Mesothelial cell of epicardium (in vitro differentiated cells): ENCODE data around the gene SF3A1. TPM values are rescaled to one million over a fixed set of nuclear protein-coding genes. Genes with fewer than 3 reads are reported as not detected.
A peak's percentile ranks its signal among the peaks of the same experiment; 100 is the strongest.
"Not testable (repeated sequence)": the region's sequence is repeated elsewhere in the genome, so short reads cannot be mapped to it uniquely, and the experiment has no call there.

Experiments
- DNase-seq, 2 experiments: peaks; one replicate each; pipeline ENCODE4 v3.0.0; 2021; ENCODE audit warnings: low spot score in 2 of 2; ENCODE audit not compliant: unreplicated experiment in 2 of 2
- H3K27ac Mint-ChIP-seq: 2 replicates; pipeline ENCODE4 v1.8.0; 2021; ENCODE audit warnings: mixed read lengths
- H3K27me3 Mint-ChIP-seq: 2 replicates; pipeline ENCODE4 v1.8.0; 2021; ENCODE audit warnings: low read depth, mixed read lengths
- H3K36me3 Mint-ChIP-seq: 2 replicates; pipeline ENCODE4 v1.8.0; 2021; ENCODE audit warnings: mixed read lengths
- H3K4me1 Mint-ChIP-seq: 2 replicates; pipeline ENCODE4 v1.8.0; 2021; ENCODE audit warnings: mixed read lengths
- H3K4me3 Mint-ChIP-seq: 2 replicates; pipeline ENCODE4 v1.8.0; 2021; ENCODE audit warnings: mild to moderate bottlenecking, moderate library complexity, mixed read lengths
- H3K9me3 Mint-ChIP-seq: 2 replicates; pipeline ENCODE4 v1.8.0; 2021; ENCODE audit warnings: mixed read lengths
- total RNA-seq: library from RNA; stranded (reverse); gene quantifications from 3 replicates; pipeline ENCODE4 v1.2.1, GENCODE V29; 2021
- TF ChIP-seq, protein P1 (sequence below): fragments of 200-600 bp; sonication (generic); IDR thresholded peaks from one replicate; pipeline ENCODE4 v1.5.0; 2021; ENCODE audit warnings: antibody characterized with exemption; ENCODE audit not compliant: unreplicated experiment

Gene SF3A1, protein sequence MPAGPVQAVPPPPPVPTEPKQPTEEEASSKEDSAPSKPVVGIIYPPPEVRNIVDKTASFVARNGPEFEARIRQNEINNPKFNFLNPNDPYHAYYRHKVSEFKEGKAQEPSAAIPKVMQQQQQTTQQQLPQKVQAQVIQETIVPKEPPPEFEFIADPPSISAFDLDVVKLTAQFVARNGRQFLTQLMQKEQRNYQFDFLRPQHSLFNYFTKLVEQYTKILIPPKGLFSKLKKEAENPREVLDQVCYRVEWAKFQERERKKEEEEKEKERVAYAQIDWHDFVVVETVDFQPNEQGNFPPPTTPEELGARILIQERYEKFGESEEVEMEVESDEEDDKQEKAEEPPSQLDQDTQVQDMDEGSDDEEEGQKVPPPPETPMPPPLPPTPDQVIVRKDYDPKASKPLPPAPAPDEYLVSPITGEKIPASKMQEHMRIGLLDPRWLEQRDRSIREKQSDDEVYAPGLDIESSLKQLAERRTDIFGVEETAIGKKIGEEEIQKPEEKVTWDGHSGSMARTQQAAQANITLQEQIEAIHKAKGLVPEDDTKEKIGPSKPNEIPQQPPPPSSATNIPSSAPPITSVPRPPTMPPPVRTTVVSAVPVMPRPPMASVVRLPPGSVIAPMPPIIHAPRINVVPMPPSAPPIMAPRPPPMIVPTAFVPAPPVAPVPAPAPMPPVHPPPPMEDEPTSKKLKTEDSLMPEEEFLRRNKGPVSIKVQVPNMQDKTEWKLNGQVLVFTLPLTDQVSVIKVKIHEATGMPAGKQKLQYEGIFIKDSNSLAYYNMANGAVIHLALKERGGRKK
- total RNA-seq, result 142 to 154 TPM (median 151 TPM) in 3 replicates

DNA sequence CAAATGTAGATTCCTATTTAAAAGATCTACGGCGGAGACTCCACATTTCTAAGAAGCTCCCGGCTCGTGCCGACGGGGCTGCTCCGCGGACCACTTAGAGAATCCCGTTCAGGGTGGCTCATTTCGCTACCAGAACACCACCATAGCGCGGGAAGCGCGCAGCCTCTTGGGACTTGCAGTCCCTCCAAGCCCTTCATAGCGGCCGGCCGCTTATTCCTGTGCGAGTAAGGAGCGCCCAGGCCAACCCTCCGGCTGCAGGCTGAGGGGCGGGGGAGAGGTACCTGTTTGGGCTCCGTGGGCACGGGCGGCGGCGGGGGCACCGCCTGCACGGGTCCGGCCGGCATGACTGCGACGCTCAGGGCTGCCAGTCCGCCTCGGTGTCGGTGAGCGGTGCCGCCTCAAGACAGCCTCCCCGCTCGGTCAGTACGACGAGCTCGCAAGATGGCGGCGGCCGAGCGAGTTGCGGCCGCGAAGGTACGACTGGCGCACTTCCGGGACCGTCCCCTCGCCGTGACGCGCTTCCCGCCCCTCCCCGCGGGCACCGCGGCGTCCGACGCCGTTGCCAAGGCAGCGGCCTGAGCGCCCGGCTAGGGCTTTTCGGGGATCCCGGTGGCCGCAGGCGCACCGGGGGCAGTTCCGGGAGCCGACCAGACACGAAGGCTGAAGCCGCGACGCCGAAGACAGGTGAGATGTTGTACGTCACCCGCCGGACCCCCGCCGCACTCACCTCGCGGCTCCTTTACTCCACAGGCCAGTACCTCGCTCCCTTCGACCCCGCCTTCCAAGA, at the start of gene SF3A1, which contains the start of gene CCDC157:
Gene SF3A1, minus strand, starts transcription at position 446 of the 787 bp plus-strand sequence. Its CDS starts 102 bp downstream, at position 344.
Gene CCDC157, plus strand, starts transcription at position 559 of the 787 bp plus-strand sequence. CDS start 8,994 bp downstream, outside the sequence.
- H3K4me1 Mint-ChIP-seq, result peaks cover 23% of the 10 kb centered on the region
- DNase-seq, result peak; percentile 82 to 89
- TF ChIP-seq, protein P1, sequence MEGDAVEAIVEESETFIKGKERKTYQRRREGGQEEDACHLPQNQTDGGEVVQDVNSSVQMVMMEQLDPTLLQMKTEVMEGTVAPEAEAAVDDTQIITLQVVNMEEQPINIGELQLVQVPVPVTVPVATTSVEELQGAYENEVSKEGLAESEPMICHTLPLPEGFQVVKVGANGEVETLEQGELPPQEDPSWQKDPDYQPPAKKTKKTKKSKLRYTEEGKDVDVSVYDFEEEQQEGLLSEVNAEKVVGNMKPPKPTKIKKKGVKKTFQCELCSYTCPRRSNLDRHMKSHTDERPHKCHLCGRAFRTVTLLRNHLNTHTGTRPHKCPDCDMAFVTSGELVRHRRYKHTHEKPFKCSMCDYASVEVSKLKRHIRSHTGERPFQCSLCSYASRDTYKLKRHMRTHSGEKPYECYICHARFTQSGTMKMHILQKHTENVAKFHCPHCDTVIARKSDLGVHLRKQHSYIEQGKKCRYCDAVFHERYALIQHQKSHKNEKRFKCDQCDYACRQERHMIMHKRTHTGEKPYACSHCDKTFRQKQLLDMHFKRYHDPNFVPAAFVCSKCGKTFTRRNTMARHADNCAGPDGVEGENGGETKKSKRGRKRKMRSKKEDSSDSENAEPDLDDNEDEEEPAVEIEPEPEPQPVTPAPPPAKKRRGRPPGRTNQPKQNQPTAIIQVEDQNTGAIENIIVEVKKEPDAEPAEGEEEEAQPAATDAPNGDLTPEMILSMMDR, result no peak
- H3K36me3 Mint-ChIP-seq, result peaks cover 7% of the 10 kb centered on the region
- no peaks in the 10 kb centered on the region for H3K9me3 Mint-ChIP-seq
- peak within 1 kb of the TSS; percentile 94 for H3K4me3 Mint-ChIP-seq
- H3K27me3 Mint-ChIP-seq, result no peaks in the 10 kb centered on the region
- peak within 1 kb of the TSS; percentile 94 for H3K27ac Mint-ChIP-seq

DNA sequence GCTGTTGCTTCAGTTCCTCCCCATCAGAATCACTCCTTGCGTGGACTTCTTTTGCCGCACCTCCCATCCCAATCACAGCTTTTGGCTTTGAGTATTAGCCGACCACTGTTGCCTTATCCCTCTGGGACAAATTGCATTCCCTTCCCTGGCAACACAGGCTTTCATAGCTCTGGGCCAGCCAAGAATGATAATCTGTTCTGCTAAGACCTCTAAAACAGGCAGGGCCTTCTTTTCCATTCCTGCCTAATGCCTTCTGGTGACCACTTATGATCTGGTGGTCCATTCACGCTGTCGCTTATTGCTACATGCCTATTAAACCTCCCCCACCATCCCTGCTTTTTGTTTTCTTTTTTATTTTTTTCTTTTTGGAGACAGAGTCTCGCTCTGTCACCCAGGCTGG, 49.7 kb upstream of the SF3A1 start:
- Mint-ChIP-seq H3K27me3 (no peaks in the 10 kb centered on the region), H3K27ac (no peak overlapping the region), H3K4me3 (no peak overlapping the region), H3K9me3 (no peaks in the 10 kb centered on the region), H3K4me1 (peaks cover 8% of the 10 kb centered on the region), H3K36me3 (peaks cover 2% of the 10 kb centered on the region)
- TF ChIP-seq, protein P1, result no peak
- DNase-seq, result no peak

DNA sequence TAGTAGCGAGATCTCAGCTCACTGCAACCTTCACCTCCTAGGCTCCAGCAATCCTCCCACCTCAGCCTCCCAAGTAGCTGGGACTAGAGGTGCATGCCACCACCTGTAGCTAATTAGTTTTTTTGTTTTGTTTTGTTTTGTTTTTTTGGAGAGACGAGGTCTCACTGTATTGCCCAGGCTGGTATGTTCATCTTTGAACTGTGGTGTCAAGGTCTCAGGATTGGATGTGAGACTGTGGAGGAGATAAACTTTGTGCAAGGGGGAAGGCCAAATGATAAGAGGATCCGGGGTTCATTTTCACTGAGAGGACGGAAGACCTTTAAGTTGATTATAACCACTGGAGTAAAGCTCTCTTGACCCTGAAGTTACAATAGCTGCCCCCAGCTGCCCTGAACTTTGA, 49.0 kb upstream of the SF3A1 start:
- no peak for DNase-seq
- H3K27ac Mint-ChIP-seq, result no peak overlapping the region
- H3K4me1 Mint-ChIP-seq, result peaks cover 8% of the 10 kb centered on the region
- no peak overlapping the region for H3K4me3 Mint-ChIP-seq
- peaks cover 2% of the 10 kb centered on the region for H3K36me3 Mint-ChIP-seq
- H3K9me3 Mint-ChIP-seq, result no peaks in the 10 kb centered on the region
- TF ChIP-seq, protein P1, result no peak
- no peaks in the 10 kb centered on the region for H3K27me3 Mint-ChIP-seq

DNA sequence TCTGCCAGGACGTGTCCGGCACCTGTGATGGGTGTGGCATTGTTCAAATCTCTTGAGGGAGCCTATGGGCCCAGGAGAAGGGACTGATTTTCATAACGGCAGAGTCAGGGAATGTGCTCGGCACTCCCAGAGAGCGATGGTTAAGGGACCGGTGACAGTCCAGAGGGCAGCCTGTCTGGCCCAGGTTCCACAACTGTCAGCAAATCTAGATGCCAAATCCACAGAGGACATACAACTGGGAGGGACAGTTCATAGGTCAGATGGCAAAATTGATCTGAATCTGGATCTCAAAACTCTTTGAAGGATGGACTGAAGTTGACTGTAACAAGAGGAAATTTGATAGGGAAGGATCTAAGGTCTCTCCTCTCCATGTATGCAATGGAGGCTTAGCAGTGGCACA, 47.6 kb upstream of the SF3A1 start:
- no peak overlapping the region for H3K4me3 Mint-ChIP-seq
- no peaks in the 10 kb centered on the region for H3K36me3 Mint-ChIP-seq
- no peaks in the 10 kb centered on the region for H3K9me3 Mint-ChIP-seq
- peaks cover 8% of the 10 kb centered on the region for H3K4me1 Mint-ChIP-seq
- DNase-seq, result no peak
- no peak overlapping the region for H3K27ac Mint-ChIP-seq
- TF ChIP-seq, protein P1, result no peak
- no peaks in the 10 kb centered on the region for H3K27me3 Mint-ChIP-seq

DNA sequence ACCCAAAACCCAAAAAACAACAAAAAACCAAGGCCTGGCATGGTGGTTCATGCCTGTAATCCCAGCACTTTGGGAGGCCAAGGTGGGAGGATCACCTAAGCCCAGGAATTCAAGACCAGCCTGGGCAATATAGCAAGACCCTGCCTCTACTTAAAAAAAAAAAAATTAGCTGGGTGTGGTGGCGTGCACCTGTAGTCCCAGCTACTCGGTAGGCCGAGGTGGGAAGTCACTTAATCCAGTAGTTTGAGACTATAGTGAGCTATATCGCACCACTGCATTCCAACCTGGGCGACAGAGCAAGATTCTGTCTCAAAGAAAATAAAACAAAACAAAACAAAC, 46.0 kb upstream of the SF3A1 start:
- H3K4me1 Mint-ChIP-seq, result peaks cover 13% of the 10 kb centered on the region

More for the DNA sequence above, 46.0 kb upstream of the SF3A1 start:
- DNase-seq, H3K36me3 Mint-ChIP-seq, H3K9me3 Mint-ChIP-seq, H3K4me3 Mint-ChIP-seq, H3K27ac Mint-ChIP-seq: not testable (repeated sequence)
- peaks cover 14% of the 10 kb centered on the region for H3K27me3 Mint-ChIP-seq
